ENCODE measurements around the gene CLCN4. TPM values are rescaled to one million over a fixed set of nuclear protein-coding genes. Genes with fewer than 3 reads are reported as not detected.

Gene CLCN4
- total RNA-seq, 1 experiment from 2014 or later, result 10.9 TPM

DNA sequence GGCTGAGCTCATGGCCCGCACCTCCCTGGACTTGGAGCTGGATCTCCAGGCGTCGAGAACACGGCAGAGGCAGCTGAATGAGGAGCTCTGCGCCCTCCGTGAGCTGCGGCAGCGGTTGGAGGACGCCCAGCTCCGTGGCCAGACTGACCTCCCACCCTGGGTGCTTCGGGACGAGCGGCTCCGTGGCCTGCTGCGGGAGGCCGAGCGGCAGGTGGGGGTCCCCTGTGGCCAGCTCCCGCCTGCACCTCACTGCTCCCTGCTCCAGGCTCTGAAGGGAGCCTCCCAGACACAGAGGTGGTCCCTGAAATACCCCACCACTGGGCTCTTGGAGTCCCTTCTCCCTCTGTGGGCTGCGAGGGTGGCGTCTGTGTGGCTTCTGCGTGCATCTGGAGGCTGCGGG is 18.0 kb upstream of the CLCN4 start:
- H3K4me3 ChIP-seq, result no peak overlapping the region
- H3K4me1 ChIP-seq (replicated peaks), result no peaks in the 10 kb centered on the region
- no peaks in the 10 kb centered on the region for H3K27me3 ChIP-seq (replicated peaks)
- no peak for DNase-seq (ENCODE audit: low read depth in 1 of 2, low spot score in 2 of 2)
- peaks cover 2% of the 10 kb centered on the region; the same call in 1 of the 2 replicates for H3K36me3 ChIP-seq
- H3K9me3 ChIP-seq (replicated peaks), result no peaks in the 10 kb centered on the region
- H3K27ac ChIP-seq, result no peak overlapping the region

DNA sequence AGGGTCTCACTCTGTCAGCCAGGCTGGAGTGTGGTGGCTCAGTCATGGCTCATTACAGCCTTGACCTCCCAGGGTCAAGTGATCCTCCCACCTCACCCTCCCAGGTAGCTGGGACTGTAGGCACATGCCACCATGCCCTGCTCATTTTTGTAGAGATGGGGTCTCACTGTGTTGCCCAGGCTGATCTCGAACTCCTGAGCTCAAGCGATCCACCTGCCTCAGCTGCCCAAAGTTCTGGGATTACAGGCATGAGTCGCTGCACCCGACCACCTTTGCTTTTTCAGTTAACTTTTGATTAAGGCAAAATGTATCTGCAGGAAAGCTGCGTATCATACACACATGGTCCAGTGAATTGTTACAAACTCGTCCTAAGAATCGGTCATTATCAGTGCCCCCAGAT is 16.5 kb upstream of the CLCN4 start:
- DNase-seq (ENCODE audit: low read depth in 1 of 2, low spot score in 2 of 2), result no peak

DNA sequence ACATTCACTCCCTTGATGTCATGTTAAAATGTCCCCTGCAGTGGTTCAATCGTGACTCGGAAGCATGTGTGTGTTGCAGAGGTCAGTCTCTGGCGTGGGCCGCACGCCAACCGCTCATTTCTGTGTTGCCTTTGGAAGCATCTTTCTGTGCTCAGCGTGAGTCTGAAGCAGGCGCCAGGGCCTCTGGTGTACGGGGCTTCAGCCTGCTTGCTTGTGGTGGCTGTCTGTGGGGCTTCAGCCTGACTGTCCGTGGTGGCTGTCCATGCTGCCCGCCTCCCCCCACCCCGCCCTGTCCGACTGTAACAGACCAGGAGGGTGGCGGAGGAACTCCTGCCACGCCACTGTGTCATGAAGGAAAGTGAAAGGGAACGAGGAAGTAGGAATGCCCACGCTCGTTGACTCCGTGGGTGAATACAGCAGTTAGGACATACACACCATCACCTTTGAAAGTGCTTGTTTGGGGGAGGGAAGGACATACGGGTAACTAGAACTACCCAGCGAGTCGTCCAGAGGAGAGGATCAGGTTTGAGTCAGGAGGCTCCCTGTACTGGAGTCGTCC is 14.7 kb upstream of the CLCN4 start:
- Histone ChIP-seq H3K9me3 (replicated peaks) (no peaks in the 10 kb centered on the region), H3K36me3 (no peaks in the 10 kb centered on the region; the same call in 1 of the 2 replicates), H3K27ac (no peak overlapping the region), H3K27me3 (replicated peaks) (no peaks in the 10 kb centered on the region), H3K4me3 (no peak overlapping the region), H3K4me1 (replicated peaks) (no peaks in the 10 kb centered on the region)
- no peak for DNase-seq (ENCODE audit: low read depth in 1 of 2, low spot score in 2 of 2)

More for the DNA sequence above, 16.5 kb upstream of the CLCN4 start:
- Histone ChIP-seq H3K27ac (no peak overlapping the region), H3K4me3 (no peak overlapping the region), H3K36me3 (no peaks in the 10 kb centered on the region; the same call in 1 of the 2 replicates), H3K27me3 (replicated peaks) (no peaks in the 10 kb centered on the region), H3K9me3 (replicated peaks) (no peaks in the 10 kb centered on the region), H3K4me1 (replicated peaks) (no peaks in the 10 kb centered on the region)

DNA sequence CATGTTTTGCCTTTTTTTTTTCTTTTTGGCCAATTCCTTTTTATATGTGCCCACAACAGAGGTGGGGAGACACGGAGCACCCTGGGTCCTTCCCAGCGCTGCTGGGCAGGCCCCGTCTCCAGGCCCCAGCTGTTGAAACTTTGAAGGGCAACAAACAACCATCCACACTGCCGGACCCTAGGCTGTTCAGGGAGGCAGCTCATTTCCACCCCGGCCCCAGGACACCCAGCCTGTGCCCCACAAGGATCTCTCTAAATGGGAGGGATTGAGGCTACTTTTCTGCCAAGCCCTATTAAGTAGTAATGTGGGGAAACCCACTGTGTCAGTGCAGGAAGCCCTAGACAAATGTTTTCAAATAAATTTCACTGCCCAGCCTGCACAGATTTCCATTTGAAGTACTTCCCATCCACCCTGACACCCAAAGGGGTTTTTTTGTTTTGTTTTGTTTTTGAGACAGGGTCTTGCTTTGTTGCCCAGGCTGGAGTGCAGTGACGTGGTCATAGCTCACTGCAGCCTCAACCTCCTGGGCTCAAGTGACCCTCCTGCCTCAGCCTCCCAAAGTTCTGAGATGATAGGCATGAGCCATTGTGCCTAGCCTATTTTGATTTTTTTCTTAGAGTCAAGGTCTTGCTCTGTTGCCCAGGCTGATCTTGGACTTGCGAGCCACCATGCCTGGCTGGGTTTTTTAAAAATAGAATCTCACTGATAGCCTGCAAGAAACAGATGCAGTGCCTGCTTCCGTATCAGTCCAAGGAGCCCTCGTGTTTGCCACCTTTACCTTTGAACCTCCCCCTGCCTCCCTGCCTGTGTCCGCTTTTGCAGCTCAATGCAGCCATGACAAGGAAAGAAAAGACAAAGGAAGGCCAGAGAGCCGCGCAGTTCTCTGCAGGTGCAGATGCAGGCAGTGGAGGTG is 13.4 kb upstream of the CLCN4 start:
- H3K9me3 ChIP-seq (replicated peaks), result no peaks in the 10 kb centered on the region
- H3K36me3 ChIP-seq, result no peaks in the 10 kb centered on the region; the same call in 1 of the 2 replicates

DNA sequence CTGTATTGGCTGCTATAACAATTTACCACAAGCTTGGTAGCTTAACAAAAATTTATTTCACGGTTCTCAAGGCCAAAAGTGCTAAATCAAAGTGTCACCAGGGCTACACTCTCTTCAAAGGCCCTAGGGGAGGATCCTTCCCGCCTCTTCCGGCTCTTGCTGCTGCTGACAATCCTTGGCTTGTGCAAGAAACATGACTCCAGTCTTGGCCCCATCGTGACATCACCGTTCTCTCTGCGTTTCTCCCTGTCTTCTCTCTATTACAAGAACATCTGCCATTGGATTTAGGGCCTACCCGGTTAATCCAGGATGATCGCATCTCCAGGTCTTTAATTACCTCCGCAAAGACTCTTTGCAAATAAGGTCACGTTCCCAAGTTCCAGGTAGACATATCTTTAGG is 10.4 kb upstream of the CLCN4 start:
- no peaks in the 10 kb centered on the region for H3K4me1 ChIP-seq (replicated peaks)
- no peaks in the 10 kb centered on the region for H3K27me3 ChIP-seq (replicated peaks)
- no peak for DNase-seq (ENCODE audit: low read depth in 1 of 2, low spot score in 2 of 2)
- H3K27ac ChIP-seq, result no peak overlapping the region
- no peak overlapping the region for H3K4me3 ChIP-seq
- H3K9me3 ChIP-seq (replicated peaks), result no peaks in the 10 kb centered on the region
- no peaks in the 10 kb centered on the region for H3K36me3 ChIP-seq

More for the DNA sequence above, 13.4 kb upstream of the CLCN4 start:
- no peaks in the 10 kb centered on the region for H3K4me1 ChIP-seq (replicated peaks)
- H3K4me3 ChIP-seq, result no peak overlapping the region
- H3K27me3 ChIP-seq (replicated peaks), result no peaks in the 10 kb centered on the region
- DNase-seq (ENCODE audit: low read depth in 1 of 2, low spot score in 2 of 2), result no peak
- no peak overlapping the region for H3K27ac ChIP-seq

DNA sequence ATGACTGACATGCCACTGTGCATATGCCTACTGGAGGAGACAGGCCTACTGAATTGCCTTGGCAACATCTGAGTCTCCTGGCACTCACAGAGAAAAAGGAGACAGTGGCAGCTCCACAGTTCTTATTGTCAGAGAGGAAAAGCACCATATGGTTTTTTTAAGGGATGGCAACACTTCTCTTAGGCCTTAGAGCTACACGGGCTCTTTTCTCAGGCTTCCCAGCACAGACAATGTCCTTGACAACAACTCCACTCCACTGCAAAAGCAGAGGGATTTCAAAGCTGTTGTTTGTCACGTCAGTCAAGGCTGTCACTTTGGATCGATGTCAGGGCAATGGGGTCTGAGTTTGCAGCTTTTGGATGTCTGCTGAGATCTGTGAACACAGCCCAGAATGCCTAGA is 4.7 kb upstream of the CLCN4 start:
- Histone ChIP-seq H3K27me3 (replicated peaks) (no peaks in the 10 kb centered on the region), H3K4me3 (no peak overlapping the region), H3K9me3 (replicated peaks) (no peaks in the 10 kb centered on the region), H3K27ac (no peak overlapping the region), H3K4me1 (replicated peaks) (no peaks in the 10 kb centered on the region; the same call in 1 of the 2 replicates), H3K36me3 (no peaks in the 10 kb centered on the region)
- DNase-seq (ENCODE audit: low read depth in 1 of 2, low spot score in 2 of 2), result no peak

DNA sequence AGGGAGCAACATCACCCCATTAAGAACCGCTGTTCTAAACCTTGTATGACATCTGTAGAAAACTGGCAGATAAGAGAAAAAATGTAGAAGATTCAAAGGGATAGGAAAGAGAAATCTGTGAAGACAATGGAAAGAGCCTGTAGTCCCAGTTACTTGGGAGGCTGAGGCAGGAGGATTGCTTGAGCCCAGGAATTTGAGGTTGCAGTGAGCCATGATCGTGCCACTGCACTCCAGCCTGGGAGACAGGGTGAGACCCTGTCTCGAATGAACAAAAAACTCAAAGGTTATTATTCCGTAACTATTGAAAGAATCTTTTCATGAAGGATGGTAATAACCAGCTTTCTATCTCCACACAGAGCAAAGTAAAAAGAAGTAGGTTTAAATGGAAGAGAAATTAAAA is 1.6 kb upstream of the CLCN4 start:
- Histone ChIP-seq H3K4me1 (replicated peaks) (peaks cover 6% of the 10 kb centered on the region; the same call in 1 of the 2 replicates), H3K4me3 (no peak overlapping the region), H3K27ac (no peak overlapping the region), H3K27me3 (replicated peaks) (no peaks in the 10 kb centered on the region), H3K36me3 (no peaks in the 10 kb centered on the region), H3K9me3 (replicated peaks) (no peaks in the 10 kb centered on the region)
- no peak for DNase-seq (ENCODE audit: low read depth in 1 of 2, low spot score in 2 of 2)

DNA sequence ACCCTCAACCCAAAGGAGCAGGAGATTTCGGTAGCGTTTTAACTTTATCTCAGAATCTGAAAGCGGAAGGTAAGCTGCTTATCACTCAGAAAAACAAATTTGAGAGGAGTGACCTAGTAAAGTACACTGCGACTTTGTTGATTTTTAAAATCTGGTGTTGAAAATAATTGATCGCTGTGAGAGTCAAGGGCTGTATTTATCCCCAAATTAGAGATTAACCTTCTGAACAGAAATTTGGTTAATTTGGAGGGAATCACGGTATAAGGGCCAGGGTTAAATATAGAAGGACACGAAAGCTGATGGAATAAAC is 212 bp downstream of the CLCN4 start:
- no peaks in the 10 kb centered on the region for H3K27me3 ChIP-seq (replicated peaks)
- no peak for DNase-seq (ENCODE audit: low read depth in 1 of 2, low spot score in 2 of 2)
- H3K27ac ChIP-seq, result peak overlapping the region; percentile 82
- H3K4me3 ChIP-seq, result peak overlapping the region; percentile 37
- H3K4me1 ChIP-seq (replicated peaks), result peaks cover 6% of the 10 kb centered on the region; the same call in 1 of the 2 replicates
- no peaks in the 10 kb centered on the region for H3K36me3 ChIP-seq
- H3K9me3 ChIP-seq (replicated peaks), result no peaks in the 10 kb centered on the region

DNA sequence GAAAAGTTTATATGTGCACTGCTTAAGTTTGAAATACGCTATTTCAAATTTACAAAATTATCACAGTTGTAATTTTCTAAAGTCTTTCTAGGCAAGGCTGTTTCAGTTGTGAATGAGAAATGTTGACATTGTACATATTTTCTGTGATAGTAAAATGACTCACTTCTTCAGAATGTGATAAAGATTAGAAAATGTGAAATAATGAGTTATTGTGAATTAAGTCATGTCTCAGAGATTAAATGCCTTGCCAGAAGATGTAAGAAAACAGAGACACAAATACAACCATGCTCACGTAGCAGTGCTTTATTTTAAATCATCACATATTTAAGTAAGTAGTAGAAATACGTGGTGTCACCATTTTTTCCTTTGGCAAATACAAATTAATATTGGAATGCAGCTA is 768 bp downstream of the CLCN4 start:
- peaks cover 6% of the 10 kb centered on the region; the same call in 1 of the 2 replicates for H3K4me1 ChIP-seq (replicated peaks)
- peak overlapping the region; percentile 37 for H3K4me3 ChIP-seq
- peak overlapping the region; percentile 82 for H3K27ac ChIP-seq
- no peaks in the 10 kb centered on the region for H3K27me3 ChIP-seq (replicated peaks)
- H3K36me3 ChIP-seq, result no peaks in the 10 kb centered on the region
- no peaks in the 10 kb centered on the region for H3K9me3 ChIP-seq (replicated peaks)
- peak in 1 of 2 experiments; percentile 31 for DNase-seq (ENCODE audit: low read depth in 1 of 2, low spot score in 2 of 2)

DNA sequence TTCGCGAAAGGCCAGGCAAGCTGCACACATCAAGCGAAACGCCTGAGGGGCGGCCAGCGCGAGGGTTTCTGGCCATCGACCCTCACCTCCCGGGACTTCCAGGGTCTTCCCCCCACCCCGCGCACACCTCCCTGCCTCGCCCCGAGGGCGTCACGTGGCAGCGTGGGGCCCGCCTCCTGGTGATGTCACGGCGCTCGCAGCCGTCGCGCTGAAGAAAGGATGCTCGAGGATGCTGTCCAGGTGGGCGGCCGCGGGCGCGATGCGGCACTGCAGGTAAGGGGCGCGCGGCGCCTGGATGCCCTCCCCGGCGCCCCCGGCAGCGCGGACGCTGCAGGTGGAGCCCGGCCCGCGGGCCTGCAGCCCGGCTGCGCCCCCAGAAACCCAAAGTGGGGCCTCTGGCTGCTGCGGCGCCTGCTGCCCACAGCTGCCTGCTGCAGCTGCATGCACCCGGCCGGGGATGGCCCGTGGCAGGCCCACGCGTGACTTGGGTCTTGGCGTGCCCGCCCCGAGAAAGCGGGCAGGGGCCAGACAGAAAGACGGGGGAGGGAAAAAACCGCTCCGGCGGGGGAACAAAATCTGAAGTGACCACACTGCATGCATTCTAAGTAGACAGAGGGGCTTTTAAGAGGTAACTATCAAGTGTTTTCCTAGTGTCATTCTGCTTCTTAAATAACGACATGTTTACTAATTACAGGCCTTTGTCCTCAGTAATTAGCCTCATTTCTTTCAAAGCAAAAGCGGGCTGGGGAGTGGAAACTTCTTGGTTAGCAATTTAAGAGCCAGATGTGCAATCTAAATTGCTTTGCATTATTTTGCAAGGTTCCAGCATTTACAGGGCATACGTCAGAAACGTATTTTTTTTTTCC is 1.7 kb downstream of the CLCN4 start:
- Histone ChIP-seq H3K27ac (no peak overlapping the region), H3K4me1 (replicated peaks) (peaks cover 6% of the 10 kb centered on the region; the same call in 1 of the 2 replicates), H3K36me3 (no peaks in the 10 kb centered on the region), H3K9me3 (replicated peaks) (no peaks in the 10 kb centered on the region), H3K4me3 (no peak overlapping the region; the same call in 1 of the 2 replicates), H3K27me3 (replicated peaks) (no peaks in the 10 kb centered on the region)
- no peak for DNase-seq (ENCODE audit: low read depth in 1 of 2, low spot score in 2 of 2)

DNA sequence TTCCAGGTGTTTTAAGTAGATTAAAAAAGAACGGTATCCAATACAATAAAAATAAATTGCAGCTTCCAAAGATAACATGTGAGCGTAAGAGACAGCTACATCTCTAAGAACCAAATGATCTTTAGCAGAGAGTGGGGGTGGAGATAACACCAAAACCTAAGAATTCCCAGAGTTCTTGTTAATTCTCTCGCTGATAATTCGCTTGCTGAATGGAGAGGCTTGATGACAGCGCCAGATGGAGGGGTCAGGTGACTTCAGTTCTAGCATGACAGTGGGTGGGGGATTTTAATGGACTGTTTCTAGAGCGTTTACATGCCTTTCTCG is 2.3 kb downstream of the CLCN4 start:
- Histone ChIP-seq H3K4me1 (replicated peaks) (peaks cover 6% of the 10 kb centered on the region; the same call in 1 of the 2 replicates), H3K9me3 (replicated peaks) (no peaks in the 10 kb centered on the region), H3K4me3 (no peak overlapping the region), H3K36me3 (no peaks in the 10 kb centered on the region), H3K27me3 (replicated peaks) (no peaks in the 10 kb centered on the region), H3K27ac (no peak overlapping the region)
- no peak for DNase-seq (ENCODE audit: low read depth in 1 of 2, low spot score in 2 of 2)

DNA sequence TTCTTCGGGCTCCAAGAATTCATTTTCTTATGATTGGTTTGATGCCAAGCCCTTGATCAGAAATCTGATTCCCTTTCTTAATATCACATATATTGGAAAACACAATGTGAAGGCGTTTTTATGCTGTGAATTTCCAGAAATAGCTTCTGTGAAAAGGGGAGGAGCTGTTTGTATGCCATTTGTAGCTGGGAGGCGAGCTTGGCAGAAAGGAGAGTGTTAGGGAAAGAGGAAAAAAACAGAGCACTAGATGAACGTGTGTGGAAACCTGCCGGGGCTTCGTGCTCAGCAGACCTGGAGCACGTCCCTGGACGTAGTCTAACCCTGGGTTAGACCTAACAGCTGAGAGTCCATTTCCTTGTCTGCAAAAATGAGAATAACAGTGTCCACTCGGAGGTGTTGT is 3.4 kb downstream of the CLCN4 start:
- no peak overlapping the region for H3K4me3 ChIP-seq
- no peaks in the 10 kb centered on the region for H3K36me3 ChIP-seq
- no peaks in the 10 kb centered on the region for H3K27me3 ChIP-seq (replicated peaks)
- H3K9me3 ChIP-seq (replicated peaks), result no peaks in the 10 kb centered on the region
- DNase-seq (ENCODE audit: low read depth in 1 of 2, low spot score in 2 of 2), result no peak
- H3K27ac ChIP-seq, result no peak overlapping the region
- H3K4me1 ChIP-seq (replicated peaks), result peaks cover 6% of the 10 kb centered on the region; the same call in 1 of the 2 replicates

DNA sequence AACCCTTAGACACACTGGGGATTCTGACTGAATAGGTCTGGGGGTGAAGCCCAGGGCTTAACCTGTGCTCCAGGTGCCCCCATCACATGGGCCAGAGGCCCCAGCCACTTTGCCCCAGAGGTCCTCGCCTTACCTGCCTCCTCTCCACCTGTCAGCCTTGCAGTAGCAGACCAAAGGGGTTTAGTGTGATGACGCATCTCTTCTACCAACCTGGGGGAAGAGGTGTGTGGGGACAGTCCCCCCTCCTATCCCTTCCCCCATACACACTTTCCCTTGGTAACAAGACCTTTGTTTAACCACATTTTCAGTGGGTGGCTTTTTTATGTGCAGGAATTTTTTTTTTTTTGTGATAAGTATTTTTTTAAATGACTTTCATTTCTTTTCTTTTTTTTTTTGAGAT is 6.3 kb downstream of the CLCN4 start:
- H3K4me1 ChIP-seq (replicated peaks), result 0 out of 2 replicates have a peak, but pooled peaks cover 2% of the 10 kb centered on the region
- H3K9me3 ChIP-seq (replicated peaks), result no peaks in the 10 kb centered on the region
- no peaks in the 10 kb centered on the region for H3K36me3 ChIP-seq
- H3K27ac ChIP-seq, result no peak overlapping the region
- H3K4me3 ChIP-seq, result no peak overlapping the region
- no peak for DNase-seq (ENCODE audit: low read depth in 1 of 2, low spot score in 2 of 2)
- no peaks in the 10 kb centered on the region for H3K27me3 ChIP-seq (replicated peaks)

DNA sequence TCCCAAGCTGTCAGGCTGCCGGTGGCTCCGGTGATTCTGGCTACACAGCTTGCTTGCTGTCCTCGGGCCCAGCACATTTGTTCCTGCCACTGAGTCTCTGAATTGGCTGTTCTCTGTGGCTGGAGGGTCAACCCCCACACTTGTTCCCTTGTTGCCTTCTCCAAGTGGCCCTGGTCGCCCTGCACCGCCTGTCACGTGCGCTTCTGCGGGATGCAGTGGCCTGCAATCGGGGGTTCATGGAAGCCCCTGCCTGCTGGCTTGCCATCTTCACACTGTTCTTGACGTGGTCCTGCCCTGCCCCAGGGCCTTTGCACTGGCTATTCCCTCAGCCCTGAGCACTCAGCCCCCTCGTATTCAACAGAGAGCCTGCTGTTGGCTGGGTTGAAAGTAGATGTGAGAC is 8.1 kb downstream of the CLCN4 start:
- Histone ChIP-seq H3K4me1 (replicated peaks) (no peaks in the 10 kb centered on the region), H3K27me3 (replicated peaks) (no peaks in the 10 kb centered on the region), H3K9me3 (replicated peaks) (no peaks in the 10 kb centered on the region), H3K36me3 (no peaks in the 10 kb centered on the region), H3K4me3 (no peak overlapping the region), H3K27ac (no peak overlapping the region)
- DNase-seq (ENCODE audit: low read depth in 1 of 2, low spot score in 2 of 2), result no peak

Data from SJSA1 (cell line).